ENCODE results near the gene DPYSL4.
"Not testable (repeated sequence)": the region's sequence is repeated elsewhere in the genome, so short reads cannot be mapped to it uniquely, and the experiment has no call there.

Gene DPYSL4

GRCh38 chr10:132150777-132151176, 36.0 kb upstream of the DPYSL4 start:
- DNase-seq = no peak

GRCh38 chr10:132151286-132151950, 35.3 kb upstream of the DPYSL4 start:
- no peak for DNase-seq

- DNase-seq = no peak
Measured at GRCh38 chr10:132151951-132152505, 34.7 kb upstream of the DPYSL4 start.

GRCh38 chr10:132152896-132153580, 33.7 kb upstream of the DPYSL4 start:
- DNase-seq = no peak

GRCh38 chr10:132153616-132154217, 33.0 kb upstream of the DPYSL4 start:
- no peak for DNase-seq

- DNase-seq = no peak
Measured at GRCh38 chr10:132154440-132154839, 32.3 kb upstream of the DPYSL4 start.

GRCh38 chr10:132154931-132155330, 31.8 kb upstream of the DPYSL4 start:
- DNase-seq = no peak

- no peak for DNase-seq
Measured at GRCh38 chr10:132155723-132156381, 30.9 kb upstream of the DPYSL4 start.

GRCh38 chr10:132156382-132156781, 30.4 kb upstream of the DPYSL4 start:
- DNase-seq = no peak

GRCh38 chr10:132157101-132157500, 29.6 kb upstream of the DPYSL4 start:
- no peak for DNase-seq

GRCh38 chr10:132158122-132158741, 28.5 kb upstream of the DPYSL4 start:
- DNase-seq = no peak

- no peak for DNase-seq
Measured at GRCh38 chr10:132158823-132159222, 27.9 kb upstream of the DPYSL4 start.

GRCh38 chr10:132159302-132160230, 27.2 kb upstream of the DPYSL4 start:
- not testable (repeated sequence) for DNase-seq

GRCh38 chr10:132160231-132160630, 26.5 kb upstream of the DPYSL4 start:
- not testable (repeated sequence) for DNase-seq

GRCh38 chr10:132160834-132161622, 25.7 kb upstream of the DPYSL4 start:
- not testable (repeated sequence) for DNase-seq

- no peak for DNase-seq
Measured at GRCh38 chr10:132162021-132162531, 24.7 kb upstream of the DPYSL4 start.

- no peak for DNase-seq
Measured at GRCh38 chr10:132162590-132163277, 24.0 kb upstream of the DPYSL4 start.

GRCh38 chr10:132163278-132163765, 23.4 kb upstream of the DPYSL4 start:
- no peak for DNase-seq

- DNase-seq = no peak
Measured at GRCh38 chr10:132163826-132164515, 22.8 kb upstream of the DPYSL4 start.

All from kidney glomerular epithelial cell (primary cell).